HCT116 (cell line): Measurements from ENCODE around the gene DYNLL2. TPM values are rescaled to one million over a fixed set of nuclear protein-coding genes. Genes with fewer than 3 reads are reported as not detected.

Experiments
- ATAC-seq: fragments of 200-7000 bp; cut with Tn5 transposase; 2 replicates; pipeline ENCODE4 v1.9.1; 2020; ENCODE audit warnings: mild to moderate bottlenecking, moderate library complexity
- BruUV-seq: library from RNA; stranded (reverse); fragments of 400-500 nt; replicated peaks from 2 replicates; lab custom pipeline; 2021; lab: Mats Ljungman, UMichigan
- CTCF ChIA-PET: fragments of 300-600 bp; sonication (Branson Sonifier 250); formaldehyde crosslinking; loops from one replicate; lab custom pipeline; 2021; ENCODE audit warnings: antibody characterized with exemption; lab: Charles Lee
- POLR2A ChIA-PET: fragments of 300-600, 350-600 bp; sonication (Branson Sonifier 250); formaldehyde crosslinking; loops from one replicate; lab custom pipeline; 2021; ENCODE audit warnings: antibody characterized with exemption; lab: Charles Lee
- RAD21 ChIA-PET, 2 experiments: fragments of 300-600 bp; sonication (Branson Sonifier 250); formaldehyde crosslinking; loops; one replicate each; lab custom pipeline; 2023; ENCODE audit warnings: low total read pairs in 2 of 2; ENCODE audit not compliant: uncharacterized antibody in 2 of 2, unreplicated experiment in 2 of 2, low non-redundant PET in 1 of 2; lab: Charles Lee
- DNase-seq: peaks from one replicate; pipeline ENCODE4 v3.0.0-alpha.2; 2010; ENCODE audit warnings: low read depth, low spot score
- H2AFZ ChIP-seq: fragments of 200-600 bp; shearing (Covaris generic), sonication (generic); 2 replicates; pipeline ENCODE4 v1.6.1; 2017; ENCODE audit warnings: low read depth, mixed run types, mixed read lengths, antibody characterized with exemption, low read length; ENCODE audit not compliant: poor library complexity, severe bottlenecking
- H3K27ac ChIP-seq: 2 replicates; pipeline ENCODE4 v1.5.1; 2012; ENCODE audit warnings: low read depth, low read length
- H3K27me3 ChIP-seq: fragments of 200-600 bp; sonication (generic); 2 replicates; pipeline ENCODE4 v1.6.1; 2016; ENCODE audit warnings: mixed run types, low read length, mixed read lengths; ENCODE audit not compliant: insufficient read depth
- H3K36me3 ChIP-seq, 2 experiments: fragments of 200-500 bp in 1 of 2; fragments of 200-600 bp in 1 of 2; sonication (Bioruptor generic) in 1 of 2; sonication (generic) in 1 of 2; 2 replicates each; pipeline versions ENCODE4 v1.5.1 to v1.6.1; 2014 to 2016; ENCODE audit warnings: low read length in 2 of 2, inconsistent platforms in 1 of 2, mixed read lengths in 1 of 2, mixed run types in 1 of 2; ENCODE audit not compliant: insufficient read depth in 2 of 2, control insufficient read depth in 1 of 2
- H3K4me1 ChIP-seq, 2 experiments: fragments of 200-600 bp in 1 of 2; sonication (generic) in 1 of 2; 2 replicates each; pipeline versions ENCODE4 v1.5.1 to v1.6.1; 2012 to 2017; ENCODE audit warnings: low read length in 2 of 2, inconsistent platforms in 1 of 2, mild to moderate bottlenecking in 1 of 2, mixed read lengths in 1 of 2, mixed run types in 1 of 2, moderate library complexity in 1 of 2; ENCODE audit not compliant: insufficient read depth in 2 of 2, control insufficient read depth in 1 of 2
- H3K4me2 ChIP-seq: fragments of 200-600 bp; sonication (generic); 2 replicates; pipeline ENCODE4 v1.6.1; 2017; ENCODE audit warnings: mixed run types, low read length, mixed read lengths
- H3K4me3 ChIP-seq, 2 experiments: fragments of 200-600 bp in 1 of 2; sonication (generic) in 1 of 2; replicated peaks in 1 of 2; 2 replicates each; pipeline ENCODE4 v1.5.1; 2011 to 2016; ENCODE audit warnings: low read length in 2 of 2, control low read depth in 1 of 2, low read depth in 1 of 2, mild to moderate bottlenecking in 1 of 2, mixed read lengths in 1 of 2, mixed run types in 1 of 2
- H3K79me2 ChIP-seq: fragments of 200-600 bp; sonication (generic); 2 replicates; pipeline ENCODE4 v1.6.1; 2017; ENCODE audit warnings: mild to moderate bottlenecking, mixed run types, low read length, moderate library complexity, mixed read lengths; ENCODE audit not compliant: insufficient read depth
- H3K9ac ChIP-seq: fragments of 200-600 bp; sonication (generic); 2 replicates; pipeline ENCODE4 v1.6.1; 2016; ENCODE audit warnings: low read length, mixed read lengths
- H3K9me2 ChIP-seq: fragments of 200-600 bp; sonication (generic), shearing (Covaris generic); 2 replicates; pipeline ENCODE4 v1.6.1; 2017; ENCODE audit warnings: mixed run types, mild to moderate bottlenecking, moderate library complexity; ENCODE audit not compliant: insufficient read depth
- H3K9me3 ChIP-seq, 2 experiments: fragments of 200-500 bp in 1 of 2; fragments of 200-600 bp in 1 of 2; sonication (Bioruptor generic) in 1 of 2; sonication (generic) in 1 of 2; 2 replicates each; pipeline ENCODE4 v1.6.1; 2014 to 2017; ENCODE audit warnings: low read length in 2 of 2, mixed read lengths in 2 of 2, inconsistent platforms in 1 of 2, low read depth in 1 of 2, mild to moderate bottlenecking in 1 of 2, mixed run types in 1 of 2, moderate library complexity in 1 of 2; ENCODE audit not compliant: control insufficient read depth in 1 of 2, insufficient read depth in 1 of 2
- H4K20me1 ChIP-seq: fragments of 200-600 bp; sonication (generic), shearing (Covaris generic); 2 replicates; pipeline ENCODE4 v1.6.1; 2017; ENCODE audit warnings: mixed run types, mild to moderate bottlenecking, moderate library complexity; ENCODE audit not compliant: insufficient read depth
- ATF3 ChIP-seq: IDR thresholded peaks from 2 replicates; pipeline ENCODE4 v1.6.1; 2012
- EZH2 ChIP-seq: fragments of 200-600 bp; sonication (generic); IDR thresholded peaks from 2 replicates; pipeline ENCODE4 v1.6.1; 2017; ENCODE audit warnings: antibody characterized with exemption, mixed run types
- EZH2phosphoT487 ChIP-seq: fragments of 200-600 bp; IDR thresholded peaks from 2 replicates; pipeline ENCODE4 v1.6.1; 2018; ENCODE audit warnings: antibody characterized with exemption, borderline replicate concordance
- FOSL1 ChIP-seq: IDR thresholded peaks from 2 replicates; pipeline ENCODE4 v1.6.1; 2012; ENCODE audit warnings: low read depth
- REST ChIP-seq: IDR thresholded peaks from 2 replicates; pipeline ENCODE4 v1.6.1; 2012; ENCODE audit warnings: low read depth
- SRF ChIP-seq: IDR thresholded peaks from 2 replicates; pipeline ENCODE4 v1.6.1; 2012; ENCODE audit warnings: low read depth
- TCF7L2 ChIP-seq: IDR thresholded peaks from 2 replicates; pipeline ENCODE4 v1.7.0; 2011; ENCODE audit warnings: borderline replicate concordance, inconsistent platforms; ENCODE audit not compliant: insufficient read depth, insufficient read length; ENCODE audit errors: extremely low read depth
- ZBTB33 ChIP-seq: IDR thresholded peaks from 2 replicates; pipeline ENCODE4 v1.6.1; 2011; ENCODE audit warnings: mild to moderate bottlenecking, low read length, moderate library complexity; ENCODE audit not compliant: insufficient replicate concordance; ENCODE audit errors: extremely low read depth
- intact Hi-C: fragments of 100-400 bp; cut with micrococcal nuclease; formaldehyde crosslinking; loops from 2 replicates; pipeline ENCODE4 v1.10.0; 2022
- total RNA-seq: library from RNA; stranded (reverse); gene quantifications from one replicate; pipeline ENCODE4 v1.2.1, GENCODE V29; 2021; ENCODE audit not compliant: unreplicated experiment
- TF ChIP-seq, protein P1 (sequence below): IDR thresholded peaks from 2 replicates; pipeline ENCODE4 v1.6.1; 2012

Gene DYNLL2
- total RNA-seq, 1 experiment from 2014 or later = 54.9 TPM

DNA sequence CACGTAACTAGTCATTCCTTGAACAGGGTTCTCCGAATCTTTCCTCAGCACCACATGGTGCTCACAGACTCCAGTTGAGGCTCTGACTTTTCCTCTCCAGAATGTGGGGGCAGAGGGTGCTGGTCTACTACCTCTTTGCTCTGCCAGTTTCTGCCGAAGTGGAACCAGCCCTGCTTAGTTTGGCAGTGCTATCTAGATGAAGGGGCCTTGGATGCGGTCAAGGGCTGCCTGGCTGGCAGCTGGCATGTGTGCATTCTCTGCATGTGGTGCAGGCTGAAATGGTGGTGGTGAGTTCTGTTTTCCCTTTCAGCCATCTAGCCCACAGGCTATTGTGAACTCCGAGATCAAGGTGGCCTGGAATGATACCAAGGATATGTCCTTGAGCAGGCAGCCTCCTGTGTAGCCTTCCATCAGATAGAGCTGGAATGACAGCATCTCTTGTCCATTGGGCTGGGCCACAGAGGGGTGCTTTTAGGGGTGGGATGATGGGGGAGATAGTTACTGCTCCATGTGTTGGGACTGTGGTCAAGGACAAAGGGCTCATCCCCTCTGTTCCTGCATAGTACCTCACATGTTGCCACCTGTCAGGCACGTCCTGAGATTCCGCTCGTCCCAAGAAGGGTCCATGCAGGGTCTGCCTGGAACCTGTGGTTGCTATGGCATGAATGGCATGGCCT is 2.0 kb downstream of the DYNLL2 start:
- ChIA-PET CTCF (interaction anchor here (1.0 kb wide), 1 partner anchor 86 kb away, joined by 4 read pairs; no protein-coding TSS in a partner anchor), POLR2A (interaction anchor here (1.0 kb wide), 1 partner anchor 78 kb away, joined by 5 read pairs; the partner anchor contains the start of gene SRSF1), RAD21 (interaction anchor here in 1 of 2 experiments (0.6 kb wide), 1 partner anchor 79 kb away, joined by 8 read pairs; no protein-coding TSS in a partner anchor)
- intact Hi-C loops = no loop called here
- Histone ChIP-seq H3K9ac (no peak overlapping the region), H3K27me3 (no peaks in the 10 kb centered on the region), H3K9me3 (no peaks in the 10 kb centered on the region), H4K20me1 (peaks cover 44% of the 10 kb centered on the region; the same call in 1 of the 2 replicates), H3K4me2 (peak overlapping the region; percentile 96), H2AFZ (no peak overlapping the region), H3K79me2 (peaks cover 68% of the 10 kb centered on the region), H3K4me1 (peaks cover 11 to 19% of the 10 kb centered on the region in 2 experiments), H3K36me3 (peaks cover 48 to 54% of the 10 kb centered on the region in 2 experiments), H3K27ac (no peak overlapping the region), H3K9me2 (no peaks in the 10 kb centered on the region), H3K4me3 (peak overlapping the region; percentile 85 to 87)
- DNase-seq (no peak), ATAC-seq (no peak)
- TF ChIP-seq EZH2phosphoT487 = no peak
- no peak for TF ChIP-seq FOSL1
- TF ChIP-seq ATF3 = no peak
- no peak for TF ChIP-seq SRF
- BruUV-seq = no TSS peak

- Histone ChIP-seq H2AFZ (no peak overlapping the region), H3K9me2 (no peaks in the 10 kb centered on the region), H3K4me2 (no peak overlapping the region), H4K20me1 (peaks cover 44% of the 10 kb centered on the region; the same call in 1 of the 2 replicates), H3K4me3 (no peak overlapping the region), H3K9ac (no peak overlapping the region), H3K27me3 (no peaks in the 10 kb centered on the region), H3K9me3 (no peaks in the 10 kb centered on the region), H3K27ac (no peak overlapping the region), H3K4me1 (peaks cover 11 to 19% of the 10 kb centered on the region in 2 experiments), H3K36me3 (peaks cover 66 to 71% of the 10 kb centered on the region in 2 experiments), H3K79me2 (peaks cover 71% of the 10 kb centered on the region)
- DNase-seq (no peak), ATAC-seq (no peak)
- ChIA-PET POLR2A (interaction anchor here (1.3 to 1.7 kb wide), 2 partner anchors 10 to 80 kb away, joined by 4 to 5 read pairs; partner anchors contain the start of gene SRSF1), RAD21 (no interaction called here), CTCF (no interaction called here)
- no TSS peak for BruUV-seq
- intact Hi-C loops = no loop called here
- TF ChIP-seq TCF7L2 = no peak
- TF ChIP-seq EZH2 = no peak
- no peak for TF ChIP-seq REST
- TF ChIP-seq ZBTB33 = no peak
- TF ChIP-seq, protein P1, sequence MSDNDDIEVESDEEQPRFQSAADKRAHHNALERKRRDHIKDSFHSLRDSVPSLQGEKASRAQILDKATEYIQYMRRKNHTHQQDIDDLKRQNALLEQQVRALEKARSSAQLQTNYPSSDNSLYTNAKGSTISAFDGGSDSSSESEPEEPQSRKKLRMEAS = no peak
Measured at GRCh38 chr17:58086953-58087352, 3.7 kb downstream of the DYNLL2 start.
